HL-60 (cell line): ENCODE measurements around the gene EPN3.

Experiments used
- GABPA ChIP-seq: IDR thresholded peaks from 2 replicates; pipeline ENCODE4 v1.6.1; 2012; ENCODE audit warnings: low read depth
- POLR2AphosphoS5 ChIP-seq: IDR thresholded peaks from 2 replicates; pipeline ENCODE4 v1.6.1; 2012; ENCODE audit warnings: low read depth
- REST ChIP-seq: IDR thresholded peaks from 2 replicates; pipeline ENCODE4 v1.6.1; 2012; ENCODE audit warnings: low read depth; ENCODE audit not compliant: insufficient replicate concordance
- SPI1 ChIP-seq: IDR thresholded peaks from 2 replicates; pipeline ENCODE4 v1.6.1; 2012; ENCODE audit warnings: low read depth, mild to moderate bottlenecking, borderline replicate concordance
- TF ChIP-seq, protein P1 (sequence below): IDR thresholded peaks from one replicate; pipeline ENCODE4 v1.5.1; 2011; ENCODE audit warnings: low read length, control low read depth, inconsistent platforms; ENCODE audit not compliant: insufficient read depth

- TF ChIP-seq, protein P1, sequence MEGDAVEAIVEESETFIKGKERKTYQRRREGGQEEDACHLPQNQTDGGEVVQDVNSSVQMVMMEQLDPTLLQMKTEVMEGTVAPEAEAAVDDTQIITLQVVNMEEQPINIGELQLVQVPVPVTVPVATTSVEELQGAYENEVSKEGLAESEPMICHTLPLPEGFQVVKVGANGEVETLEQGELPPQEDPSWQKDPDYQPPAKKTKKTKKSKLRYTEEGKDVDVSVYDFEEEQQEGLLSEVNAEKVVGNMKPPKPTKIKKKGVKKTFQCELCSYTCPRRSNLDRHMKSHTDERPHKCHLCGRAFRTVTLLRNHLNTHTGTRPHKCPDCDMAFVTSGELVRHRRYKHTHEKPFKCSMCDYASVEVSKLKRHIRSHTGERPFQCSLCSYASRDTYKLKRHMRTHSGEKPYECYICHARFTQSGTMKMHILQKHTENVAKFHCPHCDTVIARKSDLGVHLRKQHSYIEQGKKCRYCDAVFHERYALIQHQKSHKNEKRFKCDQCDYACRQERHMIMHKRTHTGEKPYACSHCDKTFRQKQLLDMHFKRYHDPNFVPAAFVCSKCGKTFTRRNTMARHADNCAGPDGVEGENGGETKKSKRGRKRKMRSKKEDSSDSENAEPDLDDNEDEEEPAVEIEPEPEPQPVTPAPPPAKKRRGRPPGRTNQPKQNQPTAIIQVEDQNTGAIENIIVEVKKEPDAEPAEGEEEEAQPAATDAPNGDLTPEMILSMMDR: no peak
- TF ChIP-seq GABPA (no peak), SPI1 (no peak), POLR2AphosphoS5 (no peak), REST (no peak)
These were observed 27.8 kb downstream of the EPN3 start, which contains the start of gene CACNA1G for GRCh38 chr17:50560185-50560824.
